Epidermal melanocyte (primary cell): Measurements from ENCODE around the gene S100A11.

ENCODE experiments used
- DNase-seq: peaks from one replicate; pipeline ENCODE4 v3.0.0; 2011; ENCODE audit warnings: low spot score; ENCODE audit not compliant: insufficient read length

The S100A11 gene

GRCh38 chr1:151985768-151986167 is 51.0 kb downstream of the S100A11 start:
- no peak for DNase-seq

- no peak for DNase-seq
Measured at GRCh38 chr1:151985270-151985669, 51.5 kb downstream of the S100A11 start.

DNA sequence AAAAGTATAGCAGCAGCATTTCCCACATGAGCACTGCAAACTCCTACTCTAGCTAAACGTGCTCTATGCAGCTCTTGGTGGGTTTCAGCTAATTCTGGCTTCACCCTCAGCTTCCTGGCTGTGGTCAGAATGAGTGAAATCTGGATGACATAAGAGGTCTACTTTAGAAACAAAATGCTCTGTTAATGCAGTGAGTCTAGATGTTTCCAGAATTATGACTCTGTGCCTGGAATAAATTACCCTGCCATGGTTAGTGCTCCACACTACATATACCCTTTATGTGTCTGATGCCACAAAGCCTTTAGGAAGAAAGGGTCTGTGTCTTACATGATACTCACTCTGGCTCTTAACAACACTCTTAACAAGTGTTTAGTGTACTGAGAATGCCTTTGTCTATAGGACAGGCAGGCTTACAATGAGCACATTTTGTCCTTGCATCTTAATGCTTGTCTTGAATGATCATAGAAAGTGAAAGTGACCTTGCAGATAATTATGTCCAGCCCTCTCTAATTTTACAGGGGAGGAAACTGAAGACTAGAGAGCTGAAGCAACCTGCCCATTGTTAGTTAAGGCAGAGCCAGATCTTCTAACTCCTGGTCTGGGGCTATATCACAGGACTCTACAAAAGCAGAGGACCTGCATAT is 52.4 kb downstream of the S100A11 start:
- DNase-seq = no peak
